HAP-1 (cell line): ENCODE results near the gene CEP350.
A peak's percentile ranks its signal among the peaks of the same experiment; 100 is the strongest.

Experiments used
- DNase-seq, 2 experiments: peaks; one replicate each; pipeline ENCODE4 v3.0.0-alpha.2; 2016 to 2020; ENCODE audit warnings: low spot score in 2 of 2
- H3K27me3 ChIP-seq: fragments of 250-450 bp; sonication (Bioruptor Pico); 2 replicates; pipeline ENCODE4 v1.5.1; 2020; ENCODE audit warnings: low read depth, mild to moderate bottlenecking, moderate library complexity
- H3K36me3 ChIP-seq: fragments of 250-450 bp; sonication (Bioruptor Pico); replicated peaks from 2 replicates; pipeline ENCODE4 v1.5.1; 2020; ENCODE audit warnings: mild to moderate bottlenecking
- H3K4me1 ChIP-seq: fragments of 250-450 bp; sonication (Bioruptor Pico); 2 replicates; pipeline ENCODE4 v1.5.1; 2020; ENCODE audit warnings: mild to moderate bottlenecking
- H3K4me3 ChIP-seq: fragments of 250-450 bp; sonication (Bioruptor Pico); 2 replicates; pipeline ENCODE4 v1.5.1; 2020; ENCODE audit warnings: mild to moderate bottlenecking, moderate library complexity
- H3K9me3 ChIP-seq: fragments of 250-450 bp; sonication (Bioruptor Pico); 2 replicates; pipeline ENCODE4 v1.5.1; 2020; ENCODE audit warnings: mild to moderate bottlenecking, moderate library complexity
- in situ Hi-C: fragments of 300-500 bp; cut with MboI; formaldehyde crosslinking; loops from 3 replicates; pipeline ENCODE4 v1.14.3; 2020; ENCODE audit warnings: low sequenced_read_pairs, inconsistent platforms, mixed read lengths

Gene CEP350, protein sequence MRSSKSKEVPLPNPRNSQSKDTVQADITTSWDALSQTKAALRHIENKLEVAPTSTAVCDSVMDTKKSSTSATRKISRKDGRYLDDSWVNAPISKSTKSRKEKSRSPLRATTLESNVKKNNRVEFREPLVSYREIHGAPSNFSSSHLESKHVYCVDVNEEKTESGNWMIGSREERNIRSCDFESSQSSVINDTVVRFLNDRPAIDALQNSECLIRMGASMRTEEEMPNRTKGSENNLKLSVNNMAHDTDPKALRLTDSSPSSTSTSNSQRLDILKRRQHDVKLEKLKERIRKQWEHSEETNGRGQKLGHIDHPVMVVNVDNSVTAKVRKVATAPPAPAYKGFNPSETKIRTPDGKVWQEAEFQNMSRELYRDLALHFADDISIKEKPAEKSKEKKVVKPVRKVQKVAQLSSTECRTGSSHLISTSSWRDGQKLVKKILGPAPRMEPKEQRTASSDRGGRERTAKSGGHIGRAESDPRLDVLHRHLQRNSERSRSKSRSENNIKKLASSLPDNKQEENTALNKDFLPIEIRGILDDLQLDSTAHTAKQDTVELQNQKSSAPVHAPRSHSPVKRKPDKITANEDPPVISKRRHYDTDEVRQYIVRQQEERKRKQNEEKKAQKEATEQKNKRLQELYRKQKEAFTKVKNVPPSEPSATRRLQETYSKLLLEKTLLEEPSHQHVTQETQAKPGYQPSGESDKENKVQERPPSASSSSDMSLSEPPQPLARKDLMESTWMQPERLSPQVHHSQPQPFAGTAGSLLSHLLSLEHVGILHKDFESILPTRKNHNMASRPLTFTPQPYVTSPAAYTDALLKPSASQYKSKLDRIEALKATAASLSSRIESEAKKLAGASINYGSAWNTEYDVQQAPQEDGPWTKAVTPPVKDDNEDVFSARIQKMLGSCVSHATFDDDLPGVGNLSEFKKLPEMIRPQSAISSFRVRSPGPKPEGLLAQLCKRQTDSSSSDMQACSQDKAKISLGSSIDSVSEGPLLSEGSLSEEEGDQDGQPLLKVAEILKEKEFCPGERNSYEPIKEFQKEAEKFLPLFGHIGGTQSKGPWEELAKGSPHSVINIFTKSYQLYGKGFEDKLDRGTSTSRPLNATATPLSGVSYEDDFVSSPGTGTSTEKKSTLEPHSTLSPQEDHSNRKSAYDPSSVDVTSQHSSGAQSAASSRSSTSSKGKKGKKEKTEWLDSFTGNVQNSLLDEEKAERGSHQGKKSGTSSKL (N-terminal part only)

DNA sequence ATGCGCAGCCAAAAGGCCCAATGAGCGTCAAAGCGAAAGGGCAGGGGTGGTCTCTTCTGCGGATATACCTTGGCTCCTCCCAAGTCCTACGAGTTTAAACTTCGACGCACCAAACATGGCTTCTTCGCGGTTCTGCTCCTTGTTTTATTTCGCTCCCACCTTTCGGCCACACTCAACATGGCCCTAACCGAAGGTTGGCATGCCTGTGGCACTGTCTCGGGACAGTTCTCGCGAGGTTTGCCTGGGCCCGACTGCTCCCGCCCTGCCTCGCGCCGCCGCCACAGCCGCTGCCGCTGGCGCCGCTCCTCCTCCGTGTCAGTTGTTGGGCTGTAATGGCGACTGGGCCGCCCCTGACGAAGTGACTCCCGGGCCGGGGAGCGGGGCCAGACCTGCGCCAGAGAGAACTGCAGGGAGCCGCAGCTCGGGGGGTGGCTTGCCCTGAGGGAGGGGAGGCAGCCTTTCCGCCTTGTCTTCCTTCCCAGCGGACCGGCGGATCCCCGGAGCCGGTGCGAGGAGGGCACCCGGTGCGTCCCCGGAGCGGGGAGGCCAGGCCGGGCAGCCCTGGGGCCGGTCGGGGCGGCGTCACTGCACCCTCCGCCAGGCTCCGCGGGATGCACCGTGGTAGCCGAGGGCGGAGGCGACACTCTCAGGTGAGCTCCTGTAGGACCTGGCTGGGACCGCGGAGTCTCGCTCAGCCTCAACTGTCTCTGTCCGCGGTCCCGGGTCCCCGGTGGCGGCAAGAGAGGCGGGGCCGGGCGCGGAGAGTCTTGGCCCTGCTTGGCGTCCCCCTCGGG lies at the start of gene CEP350:
CEP350 (plus strand) TSS at position 318 of the 794 bp plus-strand sequence. CDS start 31,372 bp downstream, outside the sequence.
- Histone ChIP-seq H3K9me3 (no peaks in the 10 kb centered on the region), H3K4me3 (peak within 1 kb of the TSS; percentile 93), H3K27me3 (no peaks in the 10 kb centered on the region), H3K4me1 (peaks cover 14% of the 10 kb centered on the region), H3K36me3 (peaks cover 4% of the 10 kb centered on the region; the same call in 1 of the 2 replicates)
- in situ Hi-C loops = no loop called here
- peak; percentile 99 for DNase-seq

DNA sequence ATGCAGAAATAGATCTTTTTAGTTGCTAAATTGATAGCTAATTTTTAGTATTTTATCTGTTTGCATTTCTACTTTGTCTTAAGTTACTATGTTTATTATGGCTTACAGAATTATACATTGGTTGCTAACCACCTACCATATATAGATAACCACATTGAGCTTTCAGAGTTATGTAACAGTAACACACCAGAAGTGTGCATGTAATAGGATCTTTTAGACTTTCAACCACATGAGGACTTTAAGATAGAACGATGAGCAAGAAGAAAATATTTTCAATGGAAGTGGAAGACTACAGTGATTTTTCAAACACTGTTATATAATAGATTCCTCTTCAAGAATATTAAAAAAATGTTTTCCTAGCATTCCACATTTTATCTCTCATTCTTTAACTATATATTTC lies 43.7 kb upstream of the CEP350 start:
- Histone ChIP-seq H3K36me3 (peaks cover 13% of the 10 kb centered on the region), H3K4me3 (no peak overlapping the region), H3K9me3 (no peaks in the 10 kb centered on the region), H3K4me1 (peaks cover 4% of the 10 kb centered on the region), H3K27me3 (no peaks in the 10 kb centered on the region)
- no peak for DNase-seq
- in situ Hi-C loops = no loop called here

DNA sequence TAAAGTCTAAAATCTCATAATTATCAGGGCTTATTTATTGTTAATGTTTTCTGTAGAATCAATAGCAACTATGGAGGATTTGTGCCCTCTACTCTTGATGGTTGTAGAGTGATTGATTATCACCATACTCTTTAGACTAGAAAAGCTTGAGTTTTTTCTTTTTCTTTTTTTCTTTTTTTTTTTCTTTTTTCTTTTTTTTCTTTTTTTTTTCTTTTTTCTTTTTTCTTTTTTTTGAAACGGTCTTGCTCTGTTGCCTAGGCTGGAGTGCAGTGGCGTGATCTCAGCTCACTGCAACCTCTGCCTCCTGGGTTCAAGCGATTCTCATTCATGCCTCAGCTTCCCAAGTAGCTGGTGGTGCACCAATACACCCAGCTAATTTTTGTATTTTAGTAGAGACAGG lies 42.8 kb upstream of the CEP350 start:
- H3K27me3 ChIP-seq = no peaks in the 10 kb centered on the region
- no peak overlapping the region for H3K4me3 ChIP-seq
- peaks cover 4% of the 10 kb centered on the region for H3K4me1 ChIP-seq
- H3K9me3 ChIP-seq = no peaks in the 10 kb centered on the region
- in situ Hi-C loops = no loop called here
- peaks cover 13% of the 10 kb centered on the region for H3K36me3 ChIP-seq
- DNase-seq = no peak

DNA sequence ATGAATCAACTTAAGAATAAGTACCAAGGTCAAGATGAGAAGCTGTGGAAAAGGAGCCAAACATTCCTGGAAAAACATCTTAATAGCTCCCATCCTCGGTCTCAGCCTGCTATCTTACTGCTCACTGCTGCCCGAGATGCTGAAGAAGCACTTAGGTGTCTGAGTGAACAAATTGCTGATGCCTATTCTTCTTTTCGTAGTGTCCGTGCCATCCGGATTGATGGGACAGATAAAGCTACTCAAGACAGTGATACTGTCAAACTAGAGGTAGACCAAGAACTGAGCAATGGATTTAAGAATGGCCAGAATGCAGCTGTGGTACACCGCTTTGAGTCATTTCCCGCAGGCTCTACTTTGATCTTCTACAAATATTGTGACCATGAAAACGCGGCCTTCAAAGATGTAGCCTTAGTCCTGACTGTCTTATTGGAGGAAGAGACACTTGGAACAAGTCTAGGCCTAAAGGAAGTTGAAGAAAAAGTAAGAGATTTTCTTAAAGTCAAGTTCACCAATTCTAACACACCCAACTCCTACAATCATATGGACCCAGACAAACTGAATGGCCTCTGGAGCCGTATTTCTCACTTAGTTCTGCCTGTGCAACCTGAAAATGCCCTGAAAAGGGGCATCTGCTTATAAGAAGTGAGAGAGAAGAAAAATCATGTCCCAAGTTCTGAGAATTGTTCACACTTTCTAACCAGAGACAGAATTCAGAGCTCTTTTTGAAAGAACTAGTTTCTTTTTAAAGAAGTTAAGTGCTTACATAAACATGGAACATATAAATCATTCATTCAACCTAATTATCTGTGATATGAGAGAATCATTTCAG lies 36.8 kb upstream of the CEP350 start:
- H3K4me1 ChIP-seq = peaks cover 9% of the 10 kb centered on the region
- H3K4me3 ChIP-seq = no peak overlapping the region
- no peaks in the 10 kb centered on the region for H3K27me3 ChIP-seq
- H3K36me3 ChIP-seq = peaks cover 13% of the 10 kb centered on the region
- in situ Hi-C loops = no loop called here
- no peaks in the 10 kb centered on the region for H3K9me3 ChIP-seq
- no peak for DNase-seq

DNA sequence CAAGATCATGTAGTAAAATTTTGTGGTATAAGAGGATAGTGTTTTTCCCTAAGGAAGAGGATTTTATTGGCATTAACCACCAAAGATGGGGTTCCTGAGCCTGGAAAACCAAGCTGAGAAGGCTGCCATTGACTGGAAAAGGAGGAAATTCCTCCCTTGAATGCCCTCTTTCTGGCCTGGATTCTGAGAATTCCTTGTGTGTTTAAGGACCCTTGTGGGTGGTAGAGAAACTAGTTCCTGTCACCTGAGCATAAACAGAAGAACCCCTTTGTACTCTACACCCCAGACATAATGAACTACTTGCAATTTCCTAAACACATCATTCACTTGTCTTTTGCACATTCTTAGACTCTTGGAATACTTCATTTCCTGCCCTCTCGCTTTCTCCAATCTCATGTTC lies 33.1 kb upstream of the CEP350 start:
- Histone ChIP-seq H3K9me3 (no peaks in the 10 kb centered on the region), H3K36me3 (peaks cover 8% of the 10 kb centered on the region), H3K4me1 (peaks cover 5% of the 10 kb centered on the region), H3K4me3 (no peak overlapping the region), H3K27me3 (no peaks in the 10 kb centered on the region)
- in situ Hi-C loops = no loop called here
- DNase-seq = no peak

DNA sequence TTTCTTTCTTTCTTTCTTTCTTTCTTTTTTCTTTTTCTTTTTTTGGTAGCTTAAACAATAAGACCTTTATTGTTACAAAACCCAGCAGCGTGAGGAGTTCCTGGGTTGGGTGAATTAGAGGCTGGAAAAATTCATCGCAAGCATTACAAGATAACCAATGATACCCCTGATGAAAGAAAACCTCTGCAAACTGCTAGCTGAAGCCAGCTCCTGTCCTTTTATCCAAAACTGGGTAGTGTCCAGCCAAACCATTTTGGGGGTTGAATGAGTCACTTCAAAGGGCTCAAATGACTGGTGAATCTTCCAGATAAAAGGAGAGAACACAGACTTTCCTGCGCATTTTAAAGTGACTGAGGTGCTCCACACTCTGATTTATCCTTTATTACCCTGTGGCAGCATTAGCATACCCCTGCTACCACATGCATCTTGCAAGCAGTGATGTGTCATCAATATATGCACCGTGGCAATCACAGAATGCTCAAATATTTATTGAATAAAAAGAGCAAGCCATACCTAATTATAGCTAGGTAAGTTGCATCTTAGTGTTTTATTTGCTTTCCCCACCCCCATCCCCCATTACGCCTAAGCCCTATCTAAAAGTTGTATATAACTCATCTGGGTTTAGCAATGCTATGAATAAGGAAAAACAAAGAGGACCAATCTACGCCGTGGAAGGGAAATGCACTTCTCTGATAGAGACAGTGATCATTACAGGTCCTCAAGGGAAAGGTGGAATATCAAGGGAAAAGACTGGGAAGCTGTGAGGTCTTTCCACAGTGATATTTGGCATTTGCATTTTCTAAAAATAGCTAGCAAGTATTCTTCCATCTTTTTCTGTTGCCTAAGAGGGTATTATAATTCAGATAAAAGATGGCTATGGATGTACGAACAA lies 32.4 kb upstream of the CEP350 start:
- Histone ChIP-seq H3K9me3 (no peaks in the 10 kb centered on the region), H3K4me1 (peaks cover 5% of the 10 kb centered on the region), H3K27me3 (no peaks in the 10 kb centered on the region), H3K4me3 (no peak overlapping the region), H3K36me3 (peaks cover 8% of the 10 kb centered on the region)
- in situ Hi-C loops = no loop called here
- DNase-seq = no peak

DNA sequence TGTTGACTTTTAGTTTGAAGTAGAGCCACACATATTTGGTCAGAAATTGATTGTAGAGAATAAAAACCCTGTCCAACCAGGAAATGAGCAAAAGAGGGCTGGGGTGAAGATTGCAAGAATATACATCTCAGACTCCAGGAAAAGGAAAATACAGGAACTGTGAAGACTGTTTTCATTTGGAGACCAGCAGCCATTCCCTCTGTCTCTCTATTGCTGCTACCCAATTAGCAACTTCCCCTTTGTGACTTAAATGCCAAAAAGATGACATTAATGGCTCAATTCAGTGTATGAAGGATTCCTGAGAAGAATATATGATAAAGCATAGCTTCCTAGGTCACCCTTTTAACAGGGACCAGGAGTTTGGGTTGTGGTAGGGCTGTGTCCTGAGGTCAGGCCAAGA lies 31.6 kb upstream of the CEP350 start:
- in situ Hi-C loops = no loop called here
- Histone ChIP-seq H3K36me3 (peaks cover 3% of the 10 kb centered on the region), H3K4me1 (peaks cover 5% of the 10 kb centered on the region), H3K27me3 (no peaks in the 10 kb centered on the region), H3K9me3 (no peaks in the 10 kb centered on the region), H3K4me3 (no peak overlapping the region)
- DNase-seq = no peak

DNA sequence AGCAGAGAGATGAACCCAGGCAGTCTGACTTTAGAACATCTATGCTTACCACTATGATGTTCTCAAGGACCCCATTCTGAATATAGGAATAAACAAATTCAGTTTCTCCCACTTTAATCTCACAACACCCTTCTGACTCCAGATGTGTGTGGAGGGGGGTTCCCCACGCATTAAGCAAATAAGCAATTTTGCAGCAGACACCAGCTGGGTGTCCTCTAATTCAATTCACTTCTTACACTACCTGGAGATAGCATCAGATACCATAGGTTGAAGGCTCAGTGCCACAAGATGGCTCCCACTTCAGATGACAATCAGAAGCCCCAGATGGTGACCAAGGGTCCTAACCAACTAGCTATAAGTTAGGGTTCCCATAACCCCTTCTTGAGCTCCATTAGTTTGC lies 30.3 kb upstream of the CEP350 start:
- peaks cover 5% of the 10 kb centered on the region for H3K4me1 ChIP-seq
- H3K27me3 ChIP-seq = no peaks in the 10 kb centered on the region
- DNase-seq = no peak
- in situ Hi-C loops = no loop called here
- H3K9me3 ChIP-seq = no peaks in the 10 kb centered on the region
- no peak overlapping the region for H3K4me3 ChIP-seq
- no peaks in the 10 kb centered on the region for H3K36me3 ChIP-seq

DNA sequence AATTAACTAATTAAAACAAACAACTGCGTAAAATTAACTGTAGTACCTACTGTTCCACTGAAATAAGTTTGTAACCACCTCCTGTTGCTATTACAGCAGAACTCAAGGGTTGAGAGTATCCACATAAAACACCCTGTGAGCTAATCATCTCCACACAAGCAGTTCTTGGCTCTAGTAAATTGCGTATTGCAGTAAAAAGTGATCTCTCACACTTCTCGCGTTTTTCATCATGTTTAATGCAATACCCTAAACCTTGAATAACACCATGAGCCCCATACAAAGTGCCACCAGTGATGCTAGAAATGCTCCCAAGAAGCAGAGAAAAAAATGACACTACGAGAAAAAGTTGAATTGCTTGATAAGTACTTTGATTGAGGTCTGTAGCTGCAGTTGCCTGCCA lies 29.3 kb upstream of the CEP350 start:
- in situ Hi-C loops = no loop called here
- Histone ChIP-seq H3K27me3 (no peaks in the 10 kb centered on the region), H3K36me3 (no peaks in the 10 kb centered on the region), H3K4me1 (peaks cover 5% of the 10 kb centered on the region), H3K9me3 (no peaks in the 10 kb centered on the region), H3K4me3 (no peak overlapping the region)
- DNase-seq = no peak

DNA sequence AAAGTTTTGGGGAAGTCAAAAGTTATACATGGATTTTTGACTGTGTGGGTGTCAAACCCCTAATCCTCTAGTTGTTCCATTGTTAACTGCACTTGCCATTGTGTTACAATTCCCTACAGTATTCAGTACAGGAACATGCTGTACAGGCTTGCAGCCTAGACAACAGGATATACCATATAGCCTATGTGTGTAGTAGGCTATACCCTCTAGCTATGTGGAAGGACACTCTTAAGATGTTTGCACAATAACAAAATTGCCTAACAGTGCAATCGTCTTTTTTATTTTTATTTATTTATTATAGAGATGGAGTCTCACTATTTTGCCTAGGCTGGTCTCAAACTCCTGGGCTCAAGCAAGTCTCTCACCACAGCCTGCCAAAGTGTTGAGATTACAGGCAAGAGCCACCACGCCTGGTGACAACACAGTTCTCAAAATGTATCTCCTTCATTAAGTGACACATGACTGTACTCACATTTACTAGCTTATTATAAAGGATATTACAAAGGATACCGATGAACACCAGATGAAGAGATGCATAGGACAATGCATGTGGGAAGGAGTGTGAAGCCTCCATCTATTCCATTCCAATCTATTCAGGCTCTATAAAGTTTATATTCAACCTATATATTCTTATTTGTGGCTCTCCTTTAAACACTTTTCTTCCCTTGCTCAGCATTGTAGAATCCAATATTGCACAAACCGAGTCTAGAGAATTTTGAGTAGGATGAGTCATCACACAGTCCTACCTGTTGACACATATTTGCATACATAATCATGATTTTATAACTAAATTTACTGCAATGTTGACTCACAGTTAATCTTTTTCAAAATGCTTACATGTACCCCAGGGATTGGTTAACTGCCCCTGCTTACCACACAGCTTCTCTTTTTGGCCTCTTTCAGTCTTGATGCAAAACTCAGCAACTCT lies 28.4 kb upstream of the CEP350 start:
- Histone ChIP-seq H3K9me3 (no peaks in the 10 kb centered on the region), H3K4me3 (no peak overlapping the region), H3K4me1 (peaks cover 5% of the 10 kb centered on the region), H3K27me3 (no peaks in the 10 kb centered on the region), H3K36me3 (no peaks in the 10 kb centered on the region)
- in situ Hi-C loops = no loop called here
- peak in 1 of 2 experiments; percentile 4 for DNase-seq

DNA sequence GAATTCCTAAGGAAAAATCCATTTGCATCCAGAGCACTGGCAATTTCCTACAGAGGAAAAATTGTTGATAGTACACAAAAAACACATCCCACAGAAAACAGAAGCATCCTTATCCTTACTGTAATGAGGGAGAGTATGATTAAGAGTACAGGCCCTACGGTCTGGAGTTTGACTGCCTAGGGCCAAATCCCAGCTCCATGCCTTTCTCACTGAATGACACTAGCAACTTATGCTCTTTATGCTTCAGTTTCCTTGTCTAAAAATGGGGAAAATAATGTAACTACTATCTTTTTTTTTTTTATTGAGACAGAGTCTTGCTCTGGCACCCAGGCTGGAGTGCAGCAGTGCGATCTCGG lies 27.8 kb upstream of the CEP350 start:
- H3K9me3 ChIP-seq = no peaks in the 10 kb centered on the region
- no peak for DNase-seq
- H3K36me3 ChIP-seq = no peaks in the 10 kb centered on the region
- no peaks in the 10 kb centered on the region for H3K27me3 ChIP-seq
- H3K4me1 ChIP-seq = no peaks in the 10 kb centered on the region; the same call in 1 of the 2 replicates
- H3K4me3 ChIP-seq = no peak overlapping the region
- in situ Hi-C loops = no loop called here
